D721Med (cell line): ENCODE data around the gene CPNE7.

Experiments
- DNase-seq: peaks from one replicate; pipeline ENCODE4 v3.0.0; 2011; ENCODE audit warnings: low spot score; ENCODE audit not compliant: insufficient read length
- FAIRE-seq: peaks from 2 replicates; lab custom pipeline; 2011; peaks lifted over from hg19 to GRCh38; lab: Jason Lieb, UNC
- CTCF ChIP-seq: IDR thresholded peaks from 2 replicates; pipeline ENCODE4 v1.5.1; 2012; ENCODE audit warnings: mild to moderate bottlenecking, control low read depth; ENCODE audit not compliant: insufficient read depth; ENCODE audit errors: missing control alignments

CPNE7 gene

GRCh38 chr16:89549007-89549700 lies 26.4 kb upstream of the CPNE7 start:
- no peak for TF ChIP-seq CTCF
- FAIRE-seq, result no peak

DNA sequence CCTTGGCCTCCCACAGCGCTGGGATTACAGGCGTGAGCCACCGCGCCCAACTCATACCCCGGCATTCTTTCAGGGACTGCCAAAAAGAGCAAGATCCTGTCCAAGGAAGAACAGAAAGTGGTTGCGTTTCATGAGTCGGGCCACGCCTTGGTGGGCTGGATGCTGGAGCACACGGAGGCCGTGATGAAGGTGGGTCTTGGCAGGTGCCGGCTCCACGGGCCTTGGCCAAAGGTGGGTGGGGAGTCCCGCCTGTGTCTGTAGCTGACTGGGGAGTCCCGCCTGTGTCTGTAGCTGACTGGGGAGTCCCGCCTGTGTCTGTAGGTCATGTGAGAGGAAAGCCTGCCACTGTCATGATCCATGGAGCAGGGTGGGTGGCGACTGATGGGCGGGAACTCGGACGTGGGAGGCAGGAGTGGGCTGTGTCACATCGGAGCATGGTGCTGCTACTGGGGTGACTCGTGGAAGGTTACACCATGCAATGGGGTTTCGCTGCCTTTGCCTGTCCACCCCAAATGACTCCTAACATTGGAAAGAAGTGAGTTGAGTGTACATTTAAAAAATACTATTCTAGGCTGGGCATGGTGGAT lies 25.0 kb upstream of the CPNE7 start:
- DNase-seq, result no peak
- no peak for FAIRE-seq
- TF ChIP-seq CTCF, result no peak

More at GRCh38 chr16:89549007-89549700, 26.4 kb upstream of the CPNE7 start:
- DNase-seq, result no peak

DNA sequence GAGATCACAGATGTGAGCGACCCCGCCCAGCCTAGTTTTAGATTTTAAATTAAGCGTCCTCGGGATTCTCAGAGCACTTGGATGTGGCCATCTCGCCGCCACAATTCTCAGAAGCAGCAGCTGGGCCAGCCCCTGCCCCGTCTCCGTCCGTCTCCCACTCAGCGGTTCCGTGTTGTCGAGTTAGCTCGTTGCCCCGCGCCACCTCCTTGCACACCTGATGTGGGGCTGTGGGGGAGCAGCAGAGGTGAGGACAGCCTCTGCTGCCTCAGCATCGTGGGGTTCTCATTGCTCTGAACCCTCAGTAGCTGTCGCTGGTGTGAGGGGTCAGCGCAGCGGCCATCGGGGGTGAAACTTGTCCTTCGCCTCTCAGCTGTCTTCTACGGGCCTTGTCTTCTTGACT lies 23.2 kb upstream of the CPNE7 start:
- no peak for TF ChIP-seq CTCF
- no peak for FAIRE-seq
- no peak for DNase-seq

DNA sequence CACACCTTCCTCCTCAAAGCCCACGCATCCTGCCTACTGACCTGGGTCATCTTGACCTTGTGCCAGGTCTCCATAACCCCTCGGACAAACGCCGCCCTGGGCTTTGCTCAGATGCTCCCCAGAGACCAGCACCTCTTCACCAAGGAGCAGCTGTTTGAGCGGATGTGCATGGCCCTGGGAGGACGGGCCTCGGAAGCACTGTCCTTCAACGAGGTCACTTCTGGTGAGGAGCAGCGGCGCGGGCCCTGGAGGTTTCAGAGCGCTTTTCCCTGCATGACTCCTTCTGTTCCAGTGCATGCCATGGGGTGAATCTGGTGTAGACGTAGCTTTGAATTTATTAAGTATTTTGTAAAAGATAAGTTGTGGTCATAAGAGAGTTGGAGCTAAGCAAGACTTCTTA lies 22.6 kb upstream of the CPNE7 start:
- TF ChIP-seq CTCF, result no peak
- DNase-seq, result no peak
- no peak for FAIRE-seq

DNA sequence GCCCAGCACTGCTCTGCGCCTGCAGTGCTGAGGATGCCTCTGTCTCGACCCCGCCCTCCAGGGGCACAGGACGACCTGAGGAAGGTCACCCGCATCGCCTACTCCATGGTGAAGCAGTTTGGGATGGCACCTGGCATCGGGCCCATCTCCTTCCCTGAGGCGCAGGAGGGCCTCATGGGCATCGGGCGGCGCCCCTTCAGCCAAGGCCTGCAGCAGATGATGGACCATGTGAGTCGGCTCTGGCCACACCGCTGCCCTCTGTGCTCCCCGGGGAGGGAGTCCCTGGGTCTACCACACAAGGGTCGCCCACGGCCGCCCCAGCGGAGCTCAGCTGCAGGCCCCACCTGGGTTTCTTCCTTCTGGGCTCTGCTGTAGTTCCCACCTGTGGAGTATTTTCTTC lies 21.8 kb upstream of the CPNE7 start:
- FAIRE-seq (no peak), DNase-seq (no peak)
- no peak for TF ChIP-seq CTCF

DNA sequence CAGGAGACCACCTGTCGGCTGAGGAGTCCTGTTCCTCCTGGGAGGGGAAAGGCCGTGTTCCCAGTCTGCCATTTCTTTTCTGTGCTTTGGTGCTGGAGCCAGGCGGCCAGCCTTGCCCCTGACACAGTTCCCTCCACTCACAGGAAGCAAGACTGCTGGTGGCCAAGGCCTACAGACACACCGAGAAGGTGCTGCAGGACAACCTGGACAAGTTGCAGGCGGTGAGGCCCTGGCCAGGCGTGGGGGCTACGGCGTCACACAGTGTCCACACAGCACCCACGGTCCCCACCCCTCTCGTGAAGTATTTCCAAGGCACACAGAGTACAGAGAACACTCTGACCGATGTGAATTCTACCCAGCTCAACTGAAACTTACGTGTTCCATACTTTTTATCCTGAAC lies 21.2 kb upstream of the CPNE7 start:
- no peak for DNase-seq
- FAIRE-seq, result no peak

More for the DNA sequence above, 21.2 kb upstream of the CPNE7 start:
- TF ChIP-seq CTCF, result no peak
